ENCODE measurements around the gene BRD9. TPM values are rescaled to one million over a fixed set of nuclear protein-coding genes. Genes with fewer than 3 reads are reported as not detected.
"Not testable (repeated sequence)": the region's sequence is repeated elsewhere in the genome, so short reads cannot be mapped to it uniquely, and the experiment has no call there.

The BRD9 gene
- total RNA-seq, 1 donor from 2014 or later = 80.1 TPM

DNA sequence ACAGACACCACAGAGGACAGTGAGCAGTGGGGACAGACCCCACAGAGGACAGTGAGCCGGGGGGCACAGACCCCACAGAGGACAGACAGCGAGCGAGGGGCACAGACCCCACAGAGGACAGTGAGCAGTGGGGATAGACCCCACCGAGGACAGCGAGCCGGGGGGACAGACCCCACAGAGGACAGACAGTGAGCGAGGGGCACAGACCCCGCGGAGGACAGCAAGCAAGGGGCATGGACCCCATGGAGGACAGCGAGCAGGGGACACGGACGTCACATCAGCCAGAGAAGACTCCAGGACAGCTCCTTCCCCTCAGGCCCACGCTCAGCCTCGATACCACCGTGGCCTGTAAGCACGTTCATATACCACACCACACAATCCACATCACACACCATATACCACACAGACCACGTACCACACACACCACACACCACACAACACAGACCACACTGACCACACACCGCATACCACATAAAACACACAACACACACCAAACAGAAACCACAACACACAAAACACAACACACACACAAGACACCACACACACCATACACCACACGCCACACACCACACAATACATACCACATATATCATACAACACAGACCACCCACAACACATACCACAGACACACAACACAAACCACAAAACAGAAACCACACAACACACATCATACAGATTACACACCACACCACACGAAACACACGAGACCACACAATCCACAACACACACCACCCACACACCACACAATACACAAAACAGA, 36.6 kb downstream of the BRD9 start:
- no peaks in the 10 kb centered on the region for H3K9me3 Mint-ChIP-seq
- no peak for DNase-seq (ENCODE audit: low read depth, low spot score)
- peaks cover 13% of the 10 kb centered on the region for H3K27me3 Mint-ChIP-seq (ENCODE audit: low read depth)
- H3K36me3 Mint-ChIP-seq (ENCODE audit: low read depth) = no peaks in the 10 kb centered on the region
- H3K27ac Mint-ChIP-seq (ENCODE audit: unreplicated experiment) = no peak overlapping the region
- no peaks in the 10 kb centered on the region for H3K4me1 Mint-ChIP-seq
- H3K4me3 Mint-ChIP-seq = no peak overlapping the region
- no peak for TF ChIP-seq CTCF (conservative IDR thresholded peaks at IDR 0.05)

DNA sequence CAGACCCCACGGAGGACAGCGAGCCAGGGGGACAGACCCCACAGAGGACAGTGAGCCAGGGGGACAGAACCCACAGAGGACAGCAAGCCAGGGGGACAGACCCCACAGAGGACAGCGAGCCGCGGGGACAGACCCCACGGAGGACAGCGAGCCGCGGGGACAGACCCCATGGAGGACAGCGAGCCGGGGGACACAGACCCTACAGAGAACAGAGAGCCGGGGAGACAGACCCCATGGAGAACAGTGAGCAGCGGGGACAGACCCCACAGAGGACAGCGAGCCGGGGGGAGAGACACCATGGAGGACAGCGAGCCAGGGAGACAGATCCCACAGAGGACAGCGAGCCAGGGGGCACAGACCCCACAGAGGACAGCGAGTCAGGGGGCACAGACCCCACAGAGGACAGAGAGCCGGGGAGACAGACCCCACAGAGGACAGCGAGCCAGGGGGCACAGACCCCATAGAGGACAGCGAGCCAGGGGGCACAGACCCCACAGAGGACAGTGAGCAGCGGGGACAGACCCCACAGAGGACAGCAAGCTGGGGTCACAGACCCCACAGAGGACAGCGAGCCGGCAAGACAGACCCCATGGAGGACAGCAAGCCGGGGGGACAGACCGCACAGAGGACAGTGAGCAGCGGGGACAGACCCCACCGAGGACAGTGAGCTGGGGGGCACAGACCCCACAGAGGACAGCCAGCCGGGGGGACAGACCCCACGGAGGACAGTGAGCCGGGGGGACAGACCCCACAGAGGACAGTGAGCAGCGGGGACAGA, 37.4 kb downstream of the BRD9 start:
- H3K4me3 Mint-ChIP-seq = no peak overlapping the region

DNA sequence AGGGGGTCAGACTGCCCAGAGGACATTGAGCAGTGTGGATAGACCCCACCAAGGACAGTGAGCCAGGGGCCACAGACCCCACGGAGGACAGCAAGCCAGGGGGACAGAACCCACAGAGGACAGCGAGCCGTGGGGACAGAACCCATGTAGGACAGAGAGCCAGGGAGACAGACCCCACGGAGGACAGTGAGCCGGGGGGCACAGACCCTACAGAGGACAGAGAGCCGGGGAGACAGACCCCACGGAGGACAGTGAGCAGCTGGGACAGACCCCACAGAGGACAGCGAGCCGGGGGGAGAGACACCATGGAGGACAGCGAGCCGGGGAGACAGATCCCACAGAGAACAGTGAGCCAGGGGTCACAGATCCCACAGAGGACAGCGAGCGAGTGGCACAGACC, 38.4 kb downstream of the BRD9 start:
- H3K27me3 Mint-ChIP-seq (ENCODE audit: low read depth) = peaks cover 13% of the 10 kb centered on the region
- no peak for DNase-seq (ENCODE audit: low read depth, low spot score)
- no peak overlapping the region for H3K4me3 Mint-ChIP-seq
- no peaks in the 10 kb centered on the region for H3K36me3 Mint-ChIP-seq (ENCODE audit: low read depth)
- H3K27ac Mint-ChIP-seq (ENCODE audit: unreplicated experiment) = no peak overlapping the region
- H3K9me3 Mint-ChIP-seq = no peaks in the 10 kb centered on the region
- H3K4me1 Mint-ChIP-seq = peaks cover 15% of the 10 kb centered on the region
- no peak for TF ChIP-seq CTCF (conservative IDR thresholded peaks at IDR 0.05)

More for the DNA sequence above, 37.4 kb downstream of the BRD9 start:
- Mint-ChIP-seq H3K9me3 (no peaks in the 10 kb centered on the region), H3K27ac (ENCODE audit: unreplicated experiment) (peak overlapping the region; percentile 79), H3K4me1 (peaks cover 8% of the 10 kb centered on the region), H3K27me3 (ENCODE audit: low read depth) (peaks cover 13% of the 10 kb centered on the region), H3K36me3 (ENCODE audit: low read depth) (no peaks in the 10 kb centered on the region)
- TF ChIP-seq CTCF (conservative IDR thresholded peaks at IDR 0.05) = no peak
- DNase-seq (ENCODE audit: low read depth, low spot score) = no peak

- H3K27me3 Mint-ChIP-seq (ENCODE audit: low read depth) = peaks cover 13% of the 10 kb centered on the region
Observed at GRCh38 chr5:853416-854090, 39.0 kb downstream of the BRD9 start.

DNA sequence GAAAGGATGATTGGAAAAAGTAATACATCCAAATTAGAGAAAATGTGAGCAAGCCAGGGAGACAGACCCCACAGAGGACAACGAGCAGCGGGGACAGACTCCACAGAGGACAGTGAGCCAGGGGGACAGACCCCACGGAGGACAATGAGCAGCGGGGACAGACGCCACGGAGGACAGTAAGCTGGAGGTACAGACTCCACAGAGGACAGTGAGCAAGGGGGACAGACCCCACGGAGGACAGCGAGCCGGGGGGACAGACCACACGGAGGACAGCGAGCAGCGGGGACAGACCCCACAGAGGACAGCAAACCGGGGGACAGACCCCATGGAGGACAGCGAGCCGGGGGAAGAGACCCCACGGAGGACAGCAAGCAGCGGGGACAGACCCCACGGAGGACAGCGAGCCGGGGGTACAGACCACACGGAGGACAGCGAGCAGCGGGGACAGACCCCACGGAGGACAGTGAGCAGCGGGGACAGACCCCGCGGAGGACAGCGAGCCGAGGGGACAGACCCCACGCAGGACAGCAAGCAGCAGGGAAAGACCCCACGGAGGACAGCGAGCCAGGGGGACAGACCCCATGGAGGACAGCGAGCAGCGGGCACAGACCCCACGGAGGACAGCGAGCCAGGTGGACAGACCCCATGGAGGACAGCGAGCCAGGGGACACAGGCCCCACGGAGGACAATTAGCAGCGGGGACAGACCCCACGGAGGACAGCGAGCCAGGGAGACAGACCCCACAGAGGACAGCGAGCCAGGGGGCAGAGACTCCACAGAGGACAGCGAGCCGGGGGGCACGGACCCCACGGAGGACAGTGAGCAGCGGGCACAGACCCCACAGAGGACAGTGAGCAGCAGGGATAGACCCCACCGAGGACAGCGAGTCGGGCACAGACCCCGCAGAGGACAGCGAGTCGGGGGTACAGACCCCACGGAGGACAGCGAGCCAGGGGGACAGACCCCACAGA, 39.9 kb downstream of the BRD9 start:
- peaks cover 13% of the 10 kb centered on the region for H3K27me3 Mint-ChIP-seq (ENCODE audit: low read depth)
- H3K27ac Mint-ChIP-seq (ENCODE audit: unreplicated experiment) = no peak overlapping the region

More at GRCh38 chr5:853416-854090, 39.0 kb downstream of the BRD9 start:
- H3K4me3 Mint-ChIP-seq; DNase-seq (ENCODE audit: low read depth, low spot score); H3K9me3 Mint-ChIP-seq; H3K36me3 Mint-ChIP-seq (ENCODE audit: low read depth); H3K27ac Mint-ChIP-seq (ENCODE audit: unreplicated experiment): not testable (repeated sequence)
- peaks cover 15% of the 10 kb centered on the region for H3K4me1 Mint-ChIP-seq

More for the DNA sequence above, 39.9 kb downstream of the BRD9 start:
- Mint-ChIP-seq H3K4me1 (peaks cover 15% of the 10 kb centered on the region), H3K36me3 (ENCODE audit: low read depth) (no peaks in the 10 kb centered on the region), H3K4me3 (no peak overlapping the region), H3K9me3 (no peaks in the 10 kb centered on the region)
- DNase-seq (ENCODE audit: low read depth, low spot score) = no peak
- no peak for TF ChIP-seq CTCF (conservative IDR thresholded peaks at IDR 0.05)

Data from neural crest cell (in vitro differentiated cells).